Karpas-422 (cell line): ENCODE results near the gene PFN3. TPM values are rescaled to one million over a fixed set of nuclear protein-coding genes. Genes with fewer than 3 reads are reported as not detected.

Source experiments
- DNase-seq: peaks from one replicate; pipeline ENCODE4 v3.0.0-alpha.2; 2015
- H2AFZ ChIP-seq: fragments of 200-600 bp; sonication (generic); 2 replicates; pipeline ENCODE4 v1.6.1; 2014; ENCODE audit warnings: antibody characterized with exemption, low read length, mixed read lengths
- H3K27ac ChIP-seq: fragments of 200-600 bp; sonication (generic); 2 replicates; pipeline ENCODE4 v1.5.1; 2014; ENCODE audit warnings: mild to moderate bottlenecking, low read length, moderate library complexity
- H3K27me3 ChIP-seq: fragments of 200-600 bp; sonication (generic); 2 replicates; pipeline ENCODE4 v1.6.1; 2014; ENCODE audit warnings: low read length, mixed read lengths
- H3K36me3 ChIP-seq: fragments of 200-600 bp; sonication (generic); 2 replicates; pipeline ENCODE4 v1.6.1; 2014; ENCODE audit warnings: low read length, mixed read lengths; ENCODE audit not compliant: insufficient read depth
- H3K4me1 ChIP-seq: fragments of 200-600 bp; sonication (generic); 2 replicates; pipeline ENCODE4 v1.6.1; 2014; ENCODE audit warnings: mild to moderate bottlenecking, low read length, mixed read lengths
- H3K4me2 ChIP-seq: fragments of 200-600 bp; sonication (generic); 2 replicates; pipeline ENCODE4 v1.6.1; 2014; ENCODE audit warnings: low read length, low read depth, mild to moderate bottlenecking; ENCODE audit not compliant: poor library complexity, severe bottlenecking
- H3K4me3 ChIP-seq: fragments of 200-600 bp; sonication (generic); 2 replicates; pipeline ENCODE4 v1.5.1; 2014; ENCODE audit warnings: mild to moderate bottlenecking, antibody characterized with exemption, low read length, mixed read lengths
- H3K79me2 ChIP-seq: fragments of 200-600 bp; sonication (generic); 2 replicates; pipeline ENCODE4 v1.6.1; 2014; ENCODE audit warnings: mild to moderate bottlenecking, low read length, mixed read lengths
- H3K9ac ChIP-seq: fragments of 200-600 bp; sonication (generic); 2 replicates; pipeline ENCODE4 v1.6.0; 2014; ENCODE audit warnings: low read length
- H3K9me2 ChIP-seq: fragments of 200-600 bp; sonication (generic), shearing (Covaris generic); replicated peaks from 2 replicates; pipeline ENCODE4 v1.6.0; 2014; ENCODE audit warnings: mild to moderate bottlenecking, low read length, moderate library complexity; ENCODE audit not compliant: insufficient read depth
- H3K9me3 ChIP-seq: fragments of 300-700, 200-600 bp; sonication (generic); 2 replicates; pipeline ENCODE4 v1.6.1; 2014; ENCODE audit warnings: low read length, mixed read lengths
- H4K20me1 ChIP-seq: fragments of 200-600 bp; sonication (generic); 2 replicates; pipeline ENCODE4 v1.6.1; 2014; ENCODE audit warnings: mild to moderate bottlenecking, antibody characterized with exemption, low read length, low read depth; ENCODE audit not compliant: insufficient read depth
- total RNA-seq: library from RNA; depleted of rRNA; stranded (reverse); fragments of >200 nt; shearing (Covaris generic); gene quantifications from 2 replicates; pipeline ENCODE4 v1.2.3, GENCODE V29; 2014; ENCODE audit warnings: low replicate concordance

The PFN3 gene
- total RNA-seq, 1 experiment from 2014 or later, result not detected

GRCh38 chr5:177367323-177367848 lies 33.1 kb downstream of the PFN3 start:
- no peak overlapping the region for H3K4me3 ChIP-seq
- H2AFZ ChIP-seq, result no peak overlapping the region
- H3K9me3 ChIP-seq, result no peaks in the 10 kb centered on the region
- no peak overlapping the region for H3K4me2 ChIP-seq
- peaks cover 4% of the 10 kb centered on the region for H3K36me3 ChIP-seq
- H3K79me2 ChIP-seq, result no peaks in the 10 kb centered on the region
- no peak for DNase-seq
- H4K20me1 ChIP-seq, result no peaks in the 10 kb centered on the region
- no peaks in the 10 kb centered on the region for H3K9me2 ChIP-seq
- H3K9ac ChIP-seq, result no peak overlapping the region
- peaks cover 28% of the 10 kb centered on the region for H3K4me1 ChIP-seq
- H3K27me3 ChIP-seq, result no peaks in the 10 kb centered on the region
- H3K27ac ChIP-seq, result no peak overlapping the region

GRCh38 chr5:177366528-177367322 lies 33.7 kb downstream of the PFN3 start:
- Histone ChIP-seq H4K20me1 (no peaks in the 10 kb centered on the region), H3K4me3 (no peak overlapping the region), H3K9me3 (no peaks in the 10 kb centered on the region), H3K79me2 (no peaks in the 10 kb centered on the region), H3K4me2 (no peak overlapping the region), H3K9me2 (no peaks in the 10 kb centered on the region), H3K27me3 (no peaks in the 10 kb centered on the region), H2AFZ (no peak overlapping the region), H3K9ac (no peak overlapping the region), H3K4me1 (peaks cover 35% of the 10 kb centered on the region), H3K36me3 (peaks cover 4% of the 10 kb centered on the region; the same call in 1 of the 2 replicates), H3K27ac (no peak overlapping the region)
- DNase-seq, result peak; percentile 73

GRCh38 chr5:177365845-177366527 lies 34.5 kb downstream of the PFN3 start:
- no peak for DNase-seq
- Histone ChIP-seq H3K4me2 (no peak overlapping the region), H3K9ac (no peak overlapping the region), H3K9me2 (no peaks in the 10 kb centered on the region), H2AFZ (no peak overlapping the region), H3K9me3 (no peaks in the 10 kb centered on the region), H3K27me3 (no peaks in the 10 kb centered on the region), H3K36me3 (peaks cover 4% of the 10 kb centered on the region; the same call in 1 of the 2 replicates), H3K4me3 (no peak overlapping the region), H4K20me1 (no peaks in the 10 kb centered on the region), H3K4me1 (peaks cover 39% of the 10 kb centered on the region), H3K79me2 (no peaks in the 10 kb centered on the region), H3K27ac (no peak overlapping the region)

GRCh38 chr5:177364159-177364962 lies 36.1 kb downstream of the PFN3 start:
- H3K9ac ChIP-seq, result no peak overlapping the region
- H2AFZ ChIP-seq, result no peak overlapping the region
- H4K20me1 ChIP-seq, result no peaks in the 10 kb centered on the region
- DNase-seq, result no peak
- no peaks in the 10 kb centered on the region for H3K9me2 ChIP-seq
- no peak overlapping the region for H3K27ac ChIP-seq
- no peak overlapping the region for H3K4me3 ChIP-seq
- H3K4me1 ChIP-seq, result peaks cover 41% of the 10 kb centered on the region
- no peaks in the 10 kb centered on the region for H3K27me3 ChIP-seq
- H3K36me3 ChIP-seq, result peaks cover 4% of the 10 kb centered on the region; the same call in 1 of the 2 replicates
- H3K79me2 ChIP-seq, result peaks cover 8% of the 10 kb centered on the region; the same call in 1 of the 2 replicates
- no peak overlapping the region for H3K4me2 ChIP-seq
- H3K9me3 ChIP-seq, result no peaks in the 10 kb centered on the region

- peaks cover 16% of the 10 kb centered on the region for H3K79me2 ChIP-seq
- H3K27ac ChIP-seq, result no peak overlapping the region
- peak overlapping the region; percentile 75 for H3K4me2 ChIP-seq
- H3K9me3 ChIP-seq, result no peaks in the 10 kb centered on the region
- H4K20me1 ChIP-seq, result no peaks in the 10 kb centered on the region
- no peaks in the 10 kb centered on the region for H3K27me3 ChIP-seq
- no peak overlapping the region for H2AFZ ChIP-seq
- no peak overlapping the region for H3K9ac ChIP-seq
- peaks cover 44% of the 10 kb centered on the region for H3K4me1 ChIP-seq
- H3K9me2 ChIP-seq, result no peaks in the 10 kb centered on the region
- DNase-seq, result no peak
- H3K4me3 ChIP-seq, result peak overlapping the region; percentile 54; the same call in 1 of the 2 replicates
- H3K36me3 ChIP-seq, result peaks cover under 1% of the 10 kb centered on the region; the same call in 1 of the 2 replicates
These were observed 36.9 kb downstream of the PFN3 start for GRCh38 chr5:177363565-177363964.

- peak; percentile 76 for DNase-seq
- H3K4me1 ChIP-seq, result peaks cover 48% of the 10 kb centered on the region
- H3K79me2 ChIP-seq, result peaks cover 23% of the 10 kb centered on the region
- H3K4me2 ChIP-seq, result peak overlapping the region; percentile 75
- H3K4me3 ChIP-seq, result peak overlapping the region; percentile 54
- no peaks in the 10 kb centered on the region for H3K27me3 ChIP-seq
- peak overlapping the region; percentile 72 for H3K27ac ChIP-seq
- no peaks in the 10 kb centered on the region for H3K9me2 ChIP-seq
- no peaks in the 10 kb centered on the region for H3K36me3 ChIP-seq
- no peaks in the 10 kb centered on the region for H3K9me3 ChIP-seq
- no peaks in the 10 kb centered on the region for H4K20me1 ChIP-seq
- H2AFZ ChIP-seq, result no peak overlapping the region; the same call in 1 of the 2 replicates
- H3K9ac ChIP-seq, result peak overlapping the region; percentile 60
These were observed 37.6 kb downstream of the PFN3 start for GRCh38 chr5:177362610-177363507.

GRCh38 chr5:177362292-177362609 lies 38.2 kb downstream of the PFN3 start:
- no peaks in the 10 kb centered on the region for H3K36me3 ChIP-seq
- H3K9ac ChIP-seq, result peak overlapping the region; percentile 60
- H3K79me2 ChIP-seq, result peaks cover 23% of the 10 kb centered on the region
- H3K27ac ChIP-seq, result peak overlapping the region; percentile 72
- no peaks in the 10 kb centered on the region for H3K9me3 ChIP-seq
- H3K9me2 ChIP-seq, result no peaks in the 10 kb centered on the region
- no peaks in the 10 kb centered on the region for H3K27me3 ChIP-seq
- DNase-seq, result no peak
- H3K4me1 ChIP-seq, result peaks cover 52% of the 10 kb centered on the region
- no peaks in the 10 kb centered on the region for H4K20me1 ChIP-seq
- H2AFZ ChIP-seq, result 0 out of 2 replicates have a peak overlapping the region, but pooled peaks have one; percentile 29
- peak overlapping the region; percentile 54; the same call in 1 of the 2 replicates for H3K4me3 ChIP-seq
- peak overlapping the region; percentile 75 for H3K4me2 ChIP-seq
